OCI-LY3 (cell line): ENCODE data around the gene TVP23C.
"Not testable (repeated sequence)": the region's sequence is repeated elsewhere in the genome, so short reads cannot be mapped to it uniquely, and the experiment has no call there.

ENCODE experiments used
- H2AFZ ChIP-seq: fragments of 200-600, 300-600 bp; shearing (Covaris generic); 2 replicates; pipeline ENCODE4 v1.6.0; 2014; ENCODE audit warnings: antibody characterized with exemption, low read depth, low read length
- H3K27ac ChIP-seq: fragments of 200-600, 300-600 bp; sonication (generic); 2 replicates; pipeline ENCODE4 v1.5.1; 2014; ENCODE audit warnings: mild to moderate bottlenecking, low read length, moderate library complexity, mixed read lengths
- H3K27me3 ChIP-seq: fragments of 200-600, 300-600 bp; sonication (generic); 2 replicates; pipeline ENCODE4 v1.6.1; 2014; ENCODE audit warnings: low read depth, low read length, mixed read lengths
- H3K36me3 ChIP-seq: fragments of 200-600, 300-600 bp; sonication (generic); replicated peaks from 2 replicates; pipeline ENCODE3; 2014; ENCODE audit warnings: low read depth, low read length, mixed read lengths
- H3K4me1 ChIP-seq: fragments of 300-600, 200-600 bp; sonication (generic); 2 replicates; pipeline ENCODE4 v1.6.1; 2014; ENCODE audit warnings: low read length, mixed read lengths
- H3K4me2 ChIP-seq: fragments of 200-600, 300-600 bp; sonication (generic); 2 replicates; pipeline ENCODE4 v1.6.1; 2014; ENCODE audit warnings: low read length, mixed read lengths
- H3K4me3 ChIP-seq: fragments of 300-600, 200-600 bp; sonication (generic); 2 replicates; pipeline ENCODE4 v1.5.1; 2014; ENCODE audit warnings: antibody characterized with exemption, mild to moderate bottlenecking, low read length, moderate library complexity
- H3K79me2 ChIP-seq: fragments of 300-600, 200-600 bp; shearing (Covaris generic); 2 replicates; pipeline ENCODE4 v1.6.1; 2014; ENCODE audit warnings: mild to moderate bottlenecking, low read length, mixed read lengths
- H3K9ac ChIP-seq: fragments of 300-600, 200-600 bp; shearing (Covaris generic); 2 replicates; pipeline ENCODE4 v1.6.0; 2014; ENCODE audit warnings: mild to moderate bottlenecking, low read length, moderate library complexity
- H3K9me3 ChIP-seq: fragments of 200-600, 300-600 bp; shearing (Covaris generic); 2 replicates; pipeline ENCODE4 v1.6.1; 2014; ENCODE audit warnings: low read length, mixed read lengths; ENCODE audit not compliant: insufficient read depth
- H4K20me1 ChIP-seq: fragments of 200-600, 300-600 bp; sonication (generic); 2 replicates; pipeline ENCODE4 v1.6.1; 2016; ENCODE audit warnings: low read length, mixed read lengths; ENCODE audit not compliant: insufficient read depth

The TVP23C gene

GRCh38 chr17:15574660-15575059, 11.4 kb upstream of the TVP23C start:
- H3K9ac ChIP-seq, H3K4me2 ChIP-seq, H3K27ac ChIP-seq, H2AFZ ChIP-seq, H3K79me2 ChIP-seq, H3K36me3 ChIP-seq, H3K4me1 ChIP-seq, H3K9me3 ChIP-seq, H3K4me3 ChIP-seq, H4K20me1 ChIP-seq, H3K27me3 ChIP-seq: not testable (repeated sequence)

DNA sequence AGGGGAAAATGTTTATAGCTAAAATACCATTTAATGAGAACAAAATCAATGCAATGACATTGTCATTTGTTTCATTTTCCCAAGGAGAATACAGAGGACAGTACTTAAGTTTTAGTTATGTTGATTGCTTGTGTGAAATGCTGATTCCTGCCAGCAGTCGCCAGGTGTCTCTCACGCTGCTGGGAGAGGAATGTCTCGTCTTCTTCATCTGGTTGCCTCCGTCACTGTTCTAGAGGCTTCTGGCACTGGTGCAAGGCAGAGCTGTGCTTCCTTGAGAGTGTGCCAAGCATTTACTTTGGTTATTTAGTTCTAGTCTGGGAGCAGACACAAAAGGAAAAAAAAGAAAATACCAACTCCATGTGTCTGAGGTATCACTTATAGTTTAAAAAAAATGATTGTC, 10.6 kb upstream of the TVP23C start:
- not testable (repeated sequence) for H3K9ac ChIP-seq, H2AFZ ChIP-seq, H3K27me3 ChIP-seq, H3K79me2 ChIP-seq, H3K9me3 ChIP-seq, H3K4me2 ChIP-seq, H4K20me1 ChIP-seq, H3K4me1 ChIP-seq, H3K36me3 ChIP-seq, H3K27ac ChIP-seq, H3K4me3 ChIP-seq

DNA sequence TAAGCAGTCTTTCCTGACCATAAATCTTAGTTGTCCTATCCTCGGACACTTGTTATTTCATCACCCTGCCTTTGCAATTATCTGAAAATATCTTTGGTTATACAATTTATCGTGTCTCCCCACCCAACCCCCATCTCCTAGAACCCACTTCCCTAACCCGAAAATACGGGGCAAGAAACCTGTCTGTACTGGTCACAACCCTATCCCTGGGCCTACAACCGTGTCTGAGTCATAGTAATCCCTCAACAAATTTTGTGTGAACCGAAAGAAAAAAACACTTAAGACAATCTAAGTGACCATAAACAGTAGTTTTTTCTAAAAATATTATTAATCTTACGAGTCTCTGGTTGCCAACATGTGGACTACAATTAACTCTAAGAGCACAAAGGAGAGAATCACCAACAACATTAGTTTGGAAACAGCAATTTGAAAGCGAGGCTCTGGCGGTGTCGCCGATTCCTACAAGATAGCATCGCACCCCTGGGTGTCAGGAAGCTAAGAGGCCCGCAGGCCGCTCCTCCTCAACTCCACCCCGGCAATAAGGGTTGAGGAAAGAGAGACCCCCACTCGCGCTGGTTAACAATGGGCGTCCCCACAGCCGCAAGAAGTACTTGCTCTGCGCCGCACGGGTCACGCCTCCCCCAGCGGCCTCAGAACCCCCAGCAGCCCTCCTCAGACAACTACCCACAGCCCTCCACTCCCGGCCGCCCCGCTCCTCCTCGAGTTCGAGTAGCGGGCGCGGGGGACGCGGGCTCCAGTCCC, 489 bp downstream of the TVP23C start:
- not testable (repeated sequence) for H3K9me3 ChIP-seq, H2AFZ ChIP-seq, H3K36me3 ChIP-seq, H3K27ac ChIP-seq, H3K27me3 ChIP-seq, H3K79me2 ChIP-seq, H4K20me1 ChIP-seq, H3K4me1 ChIP-seq
- Histone ChIP-seq H3K4me2 (peak overlapping the region; percentile 30; the same call in 1 of the 2 replicates), H3K4me3 (peak overlapping the region; percentile 80), H3K9ac (peak overlapping the region; percentile 52; the same call in 1 of the 2 replicates)

- H3K4me3 ChIP-seq, H3K9me3 ChIP-seq, H2AFZ ChIP-seq, H3K36me3 ChIP-seq, H3K4me2 ChIP-seq, H3K9ac ChIP-seq, H3K27me3 ChIP-seq, H4K20me1 ChIP-seq, H3K27ac ChIP-seq, H3K4me1 ChIP-seq, H3K79me2 ChIP-seq: not testable (repeated sequence)
Measured at GRCh38 chr17:15561439-15561838, 1.8 kb downstream of the TVP23C start.

DNA sequence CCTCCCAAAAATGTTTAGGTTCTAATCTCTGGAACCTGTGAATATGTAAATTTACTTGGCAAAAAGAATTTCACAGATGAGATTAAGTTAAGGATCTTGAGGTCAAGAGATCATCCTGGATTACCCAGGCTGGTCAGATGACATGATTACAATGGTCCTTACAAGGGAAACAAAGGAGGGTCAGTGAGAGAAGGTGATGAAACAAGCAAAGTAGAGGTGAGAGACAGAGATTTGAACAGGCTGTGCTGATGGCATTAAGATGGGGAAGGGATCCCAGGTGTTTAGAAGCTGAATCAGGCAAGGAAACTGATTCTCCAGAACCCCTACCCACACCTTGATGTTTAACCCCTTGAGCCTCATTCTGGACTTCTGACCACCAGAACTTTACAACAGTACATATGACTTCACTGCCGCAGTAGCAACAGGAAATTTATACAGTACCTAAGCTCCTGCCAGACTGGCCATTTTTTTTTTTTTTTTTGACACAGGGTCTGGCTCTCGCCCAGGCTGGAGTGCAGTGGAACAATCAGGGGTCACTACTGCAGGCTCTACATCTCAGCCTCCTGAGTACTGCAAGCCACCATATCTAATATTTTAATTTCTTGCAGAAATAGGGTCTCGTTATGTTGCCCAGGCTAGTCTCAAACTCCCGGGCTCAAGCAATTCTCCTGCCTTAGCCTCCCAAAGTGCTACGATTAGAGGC, 4.7 kb downstream of the TVP23C start:
- H3K27me3 ChIP-seq, H3K4me2 ChIP-seq, H3K9me3 ChIP-seq, H3K4me1 ChIP-seq, H3K36me3 ChIP-seq, H3K4me3 ChIP-seq, H3K79me2 ChIP-seq, H4K20me1 ChIP-seq, H3K27ac ChIP-seq, H2AFZ ChIP-seq, H3K9ac ChIP-seq: not testable (repeated sequence)

DNA sequence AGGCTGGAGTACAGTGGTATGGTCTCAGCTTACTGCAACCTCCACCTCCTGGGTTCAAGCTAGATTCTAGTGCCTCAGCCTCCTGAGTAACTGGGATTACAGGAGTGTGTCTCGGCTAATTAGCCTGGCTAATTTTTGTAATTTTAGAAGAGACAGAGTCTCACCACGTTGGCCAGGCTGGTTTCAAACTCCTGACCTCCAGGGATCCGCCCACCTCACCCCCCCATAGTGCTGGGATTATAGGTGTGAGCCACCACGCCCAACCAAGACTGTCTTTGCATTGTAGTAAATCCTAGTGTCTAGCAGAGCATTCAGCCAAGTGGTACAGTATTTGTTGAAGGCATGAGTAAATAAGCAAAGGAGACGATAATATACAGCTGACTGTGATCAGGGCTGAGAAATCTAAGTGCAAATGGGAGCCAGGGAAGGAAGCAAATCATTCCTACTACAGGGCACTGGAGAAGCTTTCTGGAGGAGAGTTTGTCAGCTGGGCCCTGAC, 5.9 kb downstream of the TVP23C start:
- H3K9ac ChIP-seq, H3K36me3 ChIP-seq, H3K4me3 ChIP-seq, H3K27ac ChIP-seq, H4K20me1 ChIP-seq, H2AFZ ChIP-seq, H3K9me3 ChIP-seq, H3K4me2 ChIP-seq, H3K27me3 ChIP-seq, H3K4me1 ChIP-seq, H3K79me2 ChIP-seq: not testable (repeated sequence)

DNA sequence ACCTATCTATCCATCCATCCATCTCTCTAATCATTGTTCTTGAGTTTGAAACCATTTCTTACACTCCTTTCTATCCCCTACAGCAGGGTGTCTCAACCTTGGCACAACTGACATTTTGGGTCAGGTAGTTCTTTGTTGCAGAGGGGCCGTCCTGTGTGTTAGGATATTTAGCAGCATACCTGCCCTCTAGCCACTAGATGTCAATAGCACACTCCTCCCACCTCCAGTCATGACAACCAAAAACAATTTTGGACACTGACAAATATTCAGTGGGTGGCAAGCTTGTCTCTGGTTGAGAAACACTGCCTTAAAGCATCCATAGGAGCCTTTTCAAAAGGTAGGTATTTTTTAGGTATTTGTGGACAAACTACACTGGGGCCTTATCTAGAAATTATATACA, 10.4 kb downstream of the TVP23C start:
- H3K9ac ChIP-seq, H3K27me3 ChIP-seq, H4K20me1 ChIP-seq, H3K4me2 ChIP-seq, H3K4me1 ChIP-seq, H3K9me3 ChIP-seq, H3K4me3 ChIP-seq, H3K27ac ChIP-seq, H3K36me3 ChIP-seq, H2AFZ ChIP-seq, H3K79me2 ChIP-seq: not testable (repeated sequence)

DNA sequence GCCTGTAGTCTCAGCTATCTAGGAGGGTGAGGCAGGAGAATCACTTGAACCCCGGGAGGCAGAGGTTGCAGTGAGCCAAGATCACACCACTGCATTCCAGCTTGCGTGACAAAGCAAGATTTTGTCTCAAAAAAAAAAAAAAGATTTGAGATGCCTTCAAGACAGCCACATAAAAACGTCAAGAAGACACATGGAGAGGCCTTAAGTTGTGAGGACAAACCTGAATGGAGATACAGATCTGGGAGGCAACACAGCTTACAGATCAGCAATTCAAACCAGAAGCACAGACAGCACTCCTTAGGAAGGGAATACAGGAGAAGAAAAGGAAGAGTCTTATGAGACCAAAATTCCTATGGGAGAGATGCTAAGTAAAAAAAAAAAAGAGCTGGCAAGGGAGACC, 13.7 kb downstream of the TVP23C start:
- not testable (repeated sequence) for H3K4me2 ChIP-seq, H3K27me3 ChIP-seq, H3K36me3 ChIP-seq, H2AFZ ChIP-seq, H3K9ac ChIP-seq, H3K4me3 ChIP-seq, H4K20me1 ChIP-seq, H3K9me3 ChIP-seq, H3K27ac ChIP-seq, H3K79me2 ChIP-seq, H3K4me1 ChIP-seq

DNA sequence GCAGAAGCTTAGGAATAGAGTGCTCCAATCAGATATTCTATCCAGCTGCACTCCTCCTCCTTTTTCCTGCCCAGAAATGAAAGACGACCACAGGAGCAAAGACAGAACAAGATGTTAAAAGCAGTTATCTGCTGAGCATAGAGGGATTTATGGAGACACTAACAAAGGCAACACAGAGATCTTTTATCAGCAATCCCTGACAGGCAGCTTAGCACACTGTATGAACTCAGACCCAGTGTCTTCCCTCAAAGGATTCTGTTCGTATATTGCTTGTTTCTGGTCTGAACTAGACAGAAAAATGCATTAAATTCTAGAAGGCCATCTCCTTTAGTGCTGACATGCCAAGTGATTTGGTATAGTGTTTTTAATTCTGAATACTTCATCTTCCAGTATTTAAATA, 16.7 kb downstream of the TVP23C start:
- H4K20me1 ChIP-seq, H2AFZ ChIP-seq, H3K9me3 ChIP-seq, H3K9ac ChIP-seq, H3K4me2 ChIP-seq, H3K4me3 ChIP-seq, H3K4me1 ChIP-seq, H3K27ac ChIP-seq, H3K36me3 ChIP-seq, H3K79me2 ChIP-seq, H3K27me3 ChIP-seq: not testable (repeated sequence)
